Ishikawa (cell line): ENCODE measurements around the gene CBX2.

Experiments
- EGR1 ChIP-seq: IDR thresholded peaks from 2 replicates; pipeline ENCODE4 v1.6.1; 2012
- EP300 ChIP-seq: IDR thresholded peaks from 2 replicates; pipeline ENCODE4 v1.6.1; 2012; ENCODE audit warnings: borderline replicate concordance
- FOXM1 ChIP-seq: IDR thresholded peaks from 2 replicates; pipeline ENCODE4 v1.6.1; 2012; ENCODE audit warnings: low read depth, borderline replicate concordance
- RAD21 ChIP-seq: IDR thresholded peaks from 2 replicates; pipeline ENCODE4 v1.6.1; 2012; ENCODE audit warnings: low read depth
- ZBTB7A ChIP-seq: IDR thresholded peaks from 2 replicates; pipeline ENCODE4 v1.6.1; 2012; ENCODE audit warnings: low read depth
- TF ChIP-seq, protein P1 (sequence below): IDR thresholded peaks from 2 replicates; pipeline ENCODE4 v1.6.1; 2012

DNA sequence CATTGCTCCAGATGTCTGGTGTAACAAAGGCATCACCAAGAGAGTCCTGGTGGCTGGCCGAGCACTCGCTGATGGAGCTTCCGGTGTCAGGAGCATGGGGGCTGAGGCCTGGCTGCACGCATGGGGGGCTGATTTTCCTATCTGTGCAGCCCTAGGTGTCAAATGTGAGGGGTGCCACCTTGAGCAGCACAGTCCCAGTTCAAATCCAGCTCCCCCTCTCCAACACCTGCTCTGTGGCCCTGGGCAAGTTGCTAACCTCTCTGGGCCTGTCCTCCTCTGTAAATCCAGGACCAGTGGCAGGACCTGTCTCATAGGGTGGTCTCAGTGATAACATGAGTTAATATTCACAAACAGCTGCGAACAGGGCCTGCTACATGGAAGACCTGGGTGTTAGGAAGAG, 34.3 kb upstream of the CBX2 start:
- TF ChIP-seq, protein P1, sequence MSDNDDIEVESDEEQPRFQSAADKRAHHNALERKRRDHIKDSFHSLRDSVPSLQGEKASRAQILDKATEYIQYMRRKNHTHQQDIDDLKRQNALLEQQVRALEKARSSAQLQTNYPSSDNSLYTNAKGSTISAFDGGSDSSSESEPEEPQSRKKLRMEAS = no peak
- TF ChIP-seq RAD21 (no peak), ZBTB7A (no peak), EP300 (no peak), EGR1 (no peak), FOXM1 (no peak)
